ENCODE measurements around the gene CASZ1.

Gene CASZ1

DNA sequence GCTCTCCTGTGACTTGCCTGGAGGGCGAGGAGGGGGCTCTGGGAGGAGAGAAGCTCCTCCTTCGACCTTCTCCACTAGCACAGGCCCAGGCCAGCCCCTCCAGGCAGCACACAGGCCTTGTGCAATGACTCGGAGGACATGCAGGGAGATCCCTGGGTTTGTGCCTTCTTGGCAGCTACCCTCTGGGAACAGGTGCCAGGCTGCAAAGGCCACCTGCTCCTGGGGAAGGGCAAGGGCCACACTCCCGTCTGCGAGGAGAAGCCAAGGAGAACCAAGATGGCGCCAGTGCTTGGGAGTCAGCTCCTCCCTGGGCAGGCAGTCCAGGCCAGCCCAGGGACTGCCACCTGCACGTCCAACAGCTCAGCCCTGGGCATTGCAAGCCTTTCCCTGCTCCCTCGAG lies 15.3 kb downstream of the CASZ1 start:
- Histone ChIP-seq H3K18ac (ENCODE audit: low read depth in 1 of 2, low read length in 2 of 2) (no peak overlapping the region), H2AFZ (ENCODE audit: low read depth, low read length) (no peak overlapping the region), H4K8ac (ENCODE audit: low read length) (no peak overlapping the region), H2BK120ac (ENCODE audit: low read depth, low read length) (no peak overlapping the region), H3K4me1 (ENCODE audit: control insufficient read depth, insufficient read depth, low read depth, low read length) (peaks cover 2% of the 10 kb centered on the region), H4K91ac (ENCODE audit: low read length) (no peak overlapping the region), H3K9me3 (ENCODE audit: control insufficient read depth, low read length) (no peaks in the 10 kb centered on the region), H3K4me2 (ENCODE audit: low read length, poor library complexity, severe bottlenecking) (no peak overlapping the region), H2BK5ac (ENCODE audit: low read depth, low read length, poor library complexity, severe bottlenecking) (no peak overlapping the region), H3K4ac (ENCODE audit: low read depth in 1 of 2, low read length in 2 of 2) (no peak overlapping the region), H3K36me3 (ENCODE audit: control insufficient read depth in 1 of 2, insufficient read depth in 2 of 2, low read depth in 1 of 2, low read length in 2 of 2) (no peaks in the 10 kb centered on the region), H3K27me3 (ENCODE audit: control insufficient read depth in 1 of 2, insufficient read depth in 1 of 2, low read length in 2 of 2) (peaks cover 46 to 90% of the 10 kb centered on the region in 2 experiments), H3K14ac (ENCODE audit: low read length in 2 of 2) (no peak overlapping the region), H3K23ac (ENCODE audit: low read length in 2 of 2) (no peak overlapping the region), H3K9ac (ENCODE audit: low read length) (no peak overlapping the region), H3K27ac (ENCODE audit: low read length, poor library complexity, severe bottlenecking) (no peak overlapping the region), H2BK15ac (ENCODE audit: low read depth, poor library complexity, severe bottlenecking) (no peak overlapping the region), H2BK12ac (ENCODE audit: low read length in 2 of 2) (no peak overlapping the region), H3K4me3 (ENCODE audit: insufficient read depth in 1 of 2, low read depth in 1 of 2, low read length in 2 of 2) (no peak overlapping the region), H3K79me1 (replicated peaks; ENCODE audit: low read length, poor library complexity, severe bottlenecking) (no peaks in the 10 kb centered on the region), H2AK5ac (ENCODE audit: low read length, severe bottlenecking) (no peak overlapping the region)
- no peak for DNase-seq
- WGBS = 84% methylated on average over 7 of the region's 8 CpGs

DNA sequence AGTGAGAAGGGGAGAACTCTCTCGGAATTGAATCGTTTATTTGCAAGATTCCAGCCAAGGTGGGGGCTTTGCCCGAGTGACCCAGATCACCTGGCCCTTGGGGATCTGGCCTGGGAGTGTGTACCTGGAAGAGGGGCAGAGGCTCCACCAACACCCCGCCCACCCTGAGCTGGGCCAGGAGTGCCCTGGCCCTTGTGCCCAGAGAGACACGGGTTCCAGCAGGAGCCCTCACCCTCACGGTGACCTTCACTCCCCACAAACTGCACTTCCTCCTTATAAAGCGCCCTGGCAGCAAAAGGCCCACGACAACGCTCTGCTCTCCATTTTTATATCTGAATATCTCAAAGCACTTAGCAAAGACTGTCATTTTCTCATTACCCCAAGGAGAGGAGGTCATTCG lies 16.6 kb downstream of the CASZ1 start:
- Histone ChIP-seq H3K4me1 (ENCODE audit: control insufficient read depth, insufficient read depth, low read depth, low read length) (peaks cover 2% of the 10 kb centered on the region), H3K36me3 (ENCODE audit: control insufficient read depth in 1 of 2, insufficient read depth in 2 of 2, low read depth in 1 of 2, low read length in 2 of 2) (no peaks in the 10 kb centered on the region), H3K4ac (ENCODE audit: low read depth in 1 of 2, low read length in 2 of 2) (no peak overlapping the region), H4K8ac (ENCODE audit: low read length) (no peak overlapping the region), H3K9ac (ENCODE audit: low read length) (no peak overlapping the region), H3K23ac (ENCODE audit: low read length in 2 of 2) (no peak overlapping the region), H3K4me3 (ENCODE audit: insufficient read depth in 1 of 2, low read depth in 1 of 2, low read length in 2 of 2) (no peak overlapping the region), H4K91ac (ENCODE audit: low read length) (no peak overlapping the region), H2BK12ac (ENCODE audit: low read length in 2 of 2) (no peak overlapping the region), H3K9me3 (ENCODE audit: control insufficient read depth, low read length) (no peaks in the 10 kb centered on the region), H3K79me1 (replicated peaks; ENCODE audit: low read length, poor library complexity, severe bottlenecking) (no peaks in the 10 kb centered on the region), H2BK15ac (ENCODE audit: low read depth, poor library complexity, severe bottlenecking) (no peak overlapping the region), H3K27me3 (ENCODE audit: control insufficient read depth in 1 of 2, insufficient read depth in 1 of 2, low read length in 2 of 2) (peaks cover 45 to 90% of the 10 kb centered on the region in 2 experiments), H3K27ac (ENCODE audit: low read length, poor library complexity, severe bottlenecking) (no peak overlapping the region), H3K4me2 (ENCODE audit: low read length, poor library complexity, severe bottlenecking) (no peak overlapping the region), H3K18ac (ENCODE audit: low read depth in 1 of 2, low read length in 2 of 2) (no peak overlapping the region), H2AFZ (ENCODE audit: low read depth, low read length) (no peak overlapping the region), H2BK5ac (ENCODE audit: low read depth, low read length, poor library complexity, severe bottlenecking) (no peak overlapping the region), H3K14ac (ENCODE audit: low read length in 2 of 2) (no peak overlapping the region), H2BK120ac (ENCODE audit: low read depth, low read length) (no peak overlapping the region), H2AK5ac (ENCODE audit: low read length, severe bottlenecking) (no peak overlapping the region)
- no peak for DNase-seq
- WGBS = 93% methylated on average over 10 of the region's 10 CpGs

DNA sequence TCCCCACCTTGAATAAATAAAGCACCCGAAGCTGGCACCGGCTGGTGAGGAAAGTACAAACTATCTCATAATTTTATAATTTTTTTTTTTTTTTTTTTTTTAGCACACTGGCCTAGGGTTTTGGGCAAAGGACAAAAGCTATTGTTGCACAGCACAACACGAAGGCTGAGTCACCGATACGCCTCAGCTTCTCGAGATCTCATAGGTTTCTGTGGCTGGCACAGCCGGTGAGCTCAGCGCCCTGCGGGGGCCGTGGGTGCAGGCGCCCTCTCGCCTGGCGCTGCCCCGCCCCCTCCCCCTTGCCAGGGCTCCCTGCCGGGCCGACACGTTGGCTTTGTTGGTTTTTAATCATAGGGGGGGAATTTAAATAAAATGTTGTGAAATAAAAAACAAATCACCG lies 17.2 kb downstream of the CASZ1 start:
- Histone ChIP-seq H3K23ac (ENCODE audit: low read length in 2 of 2) (no peak overlapping the region), H2AFZ (ENCODE audit: low read depth, low read length) (no peak overlapping the region), H3K4ac (ENCODE audit: low read depth in 1 of 2, low read length in 2 of 2) (no peak overlapping the region), H2BK12ac (ENCODE audit: low read length in 2 of 2) (no peak overlapping the region), H2BK120ac (ENCODE audit: low read depth, low read length) (no peak overlapping the region), H4K8ac (ENCODE audit: low read length) (no peak overlapping the region), H3K36me3 (ENCODE audit: control insufficient read depth in 1 of 2, insufficient read depth in 2 of 2, low read depth in 1 of 2, low read length in 2 of 2) (no peaks in the 10 kb centered on the region), H3K4me2 (ENCODE audit: low read length, poor library complexity, severe bottlenecking) (no peak overlapping the region), H3K4me3 (ENCODE audit: insufficient read depth in 1 of 2, low read depth in 1 of 2, low read length in 2 of 2) (no peak overlapping the region), H2BK15ac (ENCODE audit: low read depth, poor library complexity, severe bottlenecking) (no peak overlapping the region), H3K9ac (ENCODE audit: low read length) (no peak overlapping the region), H2BK5ac (ENCODE audit: low read depth, low read length, poor library complexity, severe bottlenecking) (no peak overlapping the region), H3K4me1 (ENCODE audit: control insufficient read depth, insufficient read depth, low read depth, low read length) (peaks cover 2% of the 10 kb centered on the region), H3K18ac (ENCODE audit: low read depth in 1 of 2, low read length in 2 of 2) (no peak overlapping the region), H3K79me1 (replicated peaks; ENCODE audit: low read length, poor library complexity, severe bottlenecking) (no peaks in the 10 kb centered on the region), H3K27ac (ENCODE audit: low read length, poor library complexity, severe bottlenecking) (no peak overlapping the region), H2AK5ac (ENCODE audit: low read length, severe bottlenecking) (no peak overlapping the region), H3K9me3 (ENCODE audit: control insufficient read depth, low read length) (no peaks in the 10 kb centered on the region), H4K91ac (ENCODE audit: low read length) (no peak overlapping the region), H3K27me3 (ENCODE audit: control insufficient read depth in 1 of 2, insufficient read depth in 1 of 2, low read length in 2 of 2) (peaks cover 49 to 90% of the 10 kb centered on the region in 2 experiments), H3K14ac (ENCODE audit: low read length in 2 of 2) (no peak overlapping the region)
- no peak for DNase-seq
- 91% methylated on average over 8 of the region's 18 CpGs for WGBS

DNA sequence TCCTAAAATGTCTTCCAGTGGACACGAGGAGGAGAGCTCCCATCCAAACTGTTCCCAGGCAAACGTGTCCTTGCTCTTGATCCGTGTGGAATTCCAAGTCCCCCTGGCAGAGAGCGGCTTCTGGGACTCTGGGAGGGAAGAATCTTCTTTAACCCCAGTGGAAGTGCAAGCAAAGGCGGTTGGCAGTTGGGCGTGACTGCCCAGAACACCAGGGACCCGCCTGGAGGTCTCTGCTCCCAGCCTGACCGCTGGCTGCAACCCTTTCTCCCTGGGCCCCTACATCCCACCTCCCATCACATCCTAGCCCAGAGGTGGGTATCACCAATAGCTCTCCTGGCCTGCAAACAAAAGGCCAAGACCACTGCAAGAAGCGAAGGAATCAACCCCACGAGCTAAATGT lies 17.8 kb downstream of the CASZ1 start:
- Histone ChIP-seq H3K14ac (ENCODE audit: low read length in 2 of 2) (no peak overlapping the region), H3K9ac (ENCODE audit: low read length) (no peak overlapping the region), H2AK5ac (ENCODE audit: low read length, severe bottlenecking) (no peak overlapping the region), H3K79me1 (replicated peaks; ENCODE audit: low read length, poor library complexity, severe bottlenecking) (no peaks in the 10 kb centered on the region), H3K4ac (ENCODE audit: low read depth in 1 of 2, low read length in 2 of 2) (no peak overlapping the region), H3K36me3 (ENCODE audit: control insufficient read depth in 1 of 2, insufficient read depth in 2 of 2, low read depth in 1 of 2, low read length in 2 of 2) (no peaks in the 10 kb centered on the region), H2BK5ac (ENCODE audit: low read depth, low read length, poor library complexity, severe bottlenecking) (no peak overlapping the region), H3K27ac (ENCODE audit: low read length, poor library complexity, severe bottlenecking) (no peak overlapping the region), H3K4me2 (ENCODE audit: low read length, poor library complexity, severe bottlenecking) (no peak overlapping the region), H3K27me3 (ENCODE audit: control insufficient read depth in 1 of 2, insufficient read depth in 1 of 2, low read length in 2 of 2) (peaks cover 50 to 90% of the 10 kb centered on the region in 2 experiments), H4K91ac (ENCODE audit: low read length) (no peak overlapping the region), H2BK15ac (ENCODE audit: low read depth, poor library complexity, severe bottlenecking) (no peak overlapping the region), H4K8ac (ENCODE audit: low read length) (no peak overlapping the region), H3K23ac (ENCODE audit: low read length in 2 of 2) (no peak overlapping the region), H2BK120ac (ENCODE audit: low read depth, low read length) (no peak overlapping the region), H3K9me3 (ENCODE audit: control insufficient read depth, low read length) (no peaks in the 10 kb centered on the region), H3K4me3 (ENCODE audit: insufficient read depth in 1 of 2, low read depth in 1 of 2, low read length in 2 of 2) (no peak overlapping the region), H2AFZ (ENCODE audit: low read depth, low read length) (no peak overlapping the region), H2BK12ac (ENCODE audit: low read length in 2 of 2) (no peak overlapping the region), H3K4me1 (ENCODE audit: control insufficient read depth, insufficient read depth, low read depth, low read length) (peaks cover 2% of the 10 kb centered on the region), H3K18ac (ENCODE audit: low read depth in 1 of 2, low read length in 2 of 2) (no peak overlapping the region)
- DNase-seq = no peak
- WGBS = 77% methylated on average over 9 of the region's 10 CpGs

Measured in mesenchymal stem cell (in vitro differentiated cells and primary cell).